CD4-positive, alpha-beta T cell treated with Interleukin-6 for 4 hours (primary cell): ENCODE results near the gene TBXA2R.
A peak's percentile ranks its signal among the peaks of the same experiment; 100 is the strongest.
"Not testable (repeated sequence)": the region's sequence is repeated elsewhere in the genome, so short reads cannot be mapped to it uniquely, and the experiment has no call there.

Source experiments
- DNase-seq: peaks from one replicate; pipeline ENCODE4 v3.0.0-alpha.2; 2020; ENCODE audit warnings: mixed read lengths

Gene TBXA2R

DNA sequence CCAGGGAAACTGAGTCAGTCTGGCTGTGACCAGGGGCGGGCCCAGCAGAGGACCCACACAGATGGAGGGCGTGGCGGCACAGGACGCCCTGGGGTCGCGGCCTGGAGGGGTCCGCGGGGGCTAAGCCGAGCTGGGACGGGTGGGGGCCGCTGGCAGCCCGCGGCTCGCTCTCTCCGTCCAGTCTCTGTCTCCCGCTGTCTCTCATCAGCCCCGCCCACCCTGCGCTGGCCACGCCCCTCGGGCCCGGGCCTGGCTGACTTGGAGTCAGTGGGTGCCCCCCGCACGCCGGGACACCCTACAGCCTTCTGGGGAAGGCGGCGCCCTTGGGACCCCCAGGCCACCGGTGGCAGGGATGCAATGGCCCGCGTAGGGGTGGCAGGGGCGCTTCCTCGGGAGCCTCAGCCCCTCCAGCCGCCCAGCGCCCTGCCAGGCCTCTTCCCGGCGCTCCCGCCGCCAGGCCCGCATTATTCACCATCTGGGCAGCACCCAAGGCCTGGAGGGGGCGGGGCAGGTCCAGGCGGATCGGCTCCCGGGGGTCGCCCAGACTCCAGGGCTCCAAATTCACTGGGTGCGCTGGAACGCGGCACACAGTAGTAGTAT lies at the start of gene TBXA2R:
Gene TBXA2R (minus strand): TSS at position 186 of the 600 bp plus-strand sequence. CDS start 6,241 bp downstream, outside the sequence.
- DNase-seq = peak; percentile 72

DNA sequence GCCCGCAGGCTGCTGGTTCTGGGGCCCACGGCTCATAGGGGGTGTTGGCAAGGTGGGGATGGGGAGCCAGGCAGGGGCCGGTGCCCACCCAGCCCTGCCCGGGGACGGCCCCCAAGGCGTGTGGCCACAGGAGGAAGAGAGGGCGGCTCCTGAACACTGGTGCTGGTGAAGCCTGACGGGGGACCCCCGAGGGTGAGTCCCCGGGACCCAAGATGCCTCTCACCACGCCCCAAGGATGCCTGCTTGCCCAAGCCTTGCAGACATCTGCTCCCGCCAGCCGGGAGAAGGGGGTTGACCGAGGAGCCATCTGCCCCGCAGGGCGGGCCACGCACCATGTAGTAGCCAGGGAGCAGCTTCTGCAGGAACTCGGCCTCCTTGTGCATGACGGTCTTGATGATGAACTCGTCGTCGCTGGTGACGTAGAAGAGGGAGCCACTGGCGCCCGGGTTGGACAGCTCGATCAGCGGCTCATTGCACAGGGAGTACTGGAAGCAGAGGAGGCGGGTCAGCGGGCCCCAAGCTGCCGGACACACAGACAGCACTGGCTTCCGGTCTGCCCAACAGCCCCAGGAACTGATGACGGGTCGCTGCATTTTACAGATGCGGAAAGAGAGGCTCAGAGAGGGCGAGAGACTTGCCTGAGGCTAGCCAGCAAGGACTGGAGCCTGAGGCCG lies 49.5 kb upstream of the TBXA2R start:
- DNase-seq = no peak

GRCh38 chr19:3655402-3656072 lies 48.9 kb upstream of the TBXA2R start:
- no peak for DNase-seq

- peak; percentile 22 for DNase-seq
These were observed 47.3 kb upstream of the TBXA2R start for GRCh38 chr19:3653865-3654513.

DNA sequence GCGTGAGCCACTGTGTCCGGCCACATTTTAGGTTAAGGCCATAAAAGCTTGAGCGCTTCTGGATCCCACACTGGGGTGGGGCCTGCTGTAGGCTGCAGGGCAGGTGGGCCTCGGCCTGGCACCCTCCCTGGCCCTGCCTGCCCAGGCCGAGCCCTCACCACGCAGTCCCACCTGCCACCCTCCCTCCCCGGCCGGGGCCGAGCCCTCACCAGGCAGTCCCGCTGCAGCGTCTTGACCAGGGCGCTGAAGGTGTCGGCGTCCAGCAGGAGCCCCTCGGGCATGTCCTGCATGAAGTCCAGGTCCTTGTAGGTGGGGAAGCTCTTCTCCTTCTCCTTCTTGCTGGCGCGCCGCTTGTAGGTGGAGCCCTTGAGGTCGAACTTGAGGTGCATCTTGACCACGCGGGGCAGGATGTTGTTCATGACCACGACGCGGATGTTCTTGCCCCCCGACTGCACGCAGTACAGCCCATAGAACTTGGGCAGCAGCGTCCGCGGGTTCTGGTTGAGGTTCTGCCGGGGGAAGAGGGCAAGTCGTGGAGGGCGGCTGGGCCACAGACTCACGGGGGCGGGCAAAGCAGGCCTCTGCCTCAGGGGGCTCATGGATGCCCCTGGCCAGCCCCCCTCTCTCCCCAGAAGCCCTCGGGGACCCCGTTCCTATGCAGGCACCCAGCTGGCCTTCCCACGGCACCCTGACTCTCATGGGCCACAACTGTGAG lies 46.6 kb upstream of the TBXA2R start:
- no peak for DNase-seq

DNA sequence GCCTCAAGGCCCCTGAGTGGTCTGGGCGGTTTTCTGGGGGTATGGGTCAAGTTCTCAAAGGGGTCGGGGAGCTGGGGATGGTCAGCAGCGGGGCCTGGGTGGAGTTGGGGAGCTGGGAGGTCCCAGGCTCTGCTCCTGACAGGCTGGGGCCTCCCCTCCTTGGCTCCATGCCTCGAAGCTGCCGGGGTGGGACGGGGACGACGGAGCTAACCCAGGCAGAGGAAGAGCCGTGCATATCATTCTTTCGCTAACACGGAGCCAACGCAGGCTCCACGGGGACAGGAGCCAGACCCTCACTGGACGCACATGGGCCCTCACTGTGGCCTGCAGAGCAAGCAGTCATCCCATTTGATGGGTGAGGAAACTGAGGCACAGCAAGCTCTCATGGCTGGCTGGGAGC lies 45.7 kb upstream of the TBXA2R start:
- no peak for DNase-seq

DNA sequence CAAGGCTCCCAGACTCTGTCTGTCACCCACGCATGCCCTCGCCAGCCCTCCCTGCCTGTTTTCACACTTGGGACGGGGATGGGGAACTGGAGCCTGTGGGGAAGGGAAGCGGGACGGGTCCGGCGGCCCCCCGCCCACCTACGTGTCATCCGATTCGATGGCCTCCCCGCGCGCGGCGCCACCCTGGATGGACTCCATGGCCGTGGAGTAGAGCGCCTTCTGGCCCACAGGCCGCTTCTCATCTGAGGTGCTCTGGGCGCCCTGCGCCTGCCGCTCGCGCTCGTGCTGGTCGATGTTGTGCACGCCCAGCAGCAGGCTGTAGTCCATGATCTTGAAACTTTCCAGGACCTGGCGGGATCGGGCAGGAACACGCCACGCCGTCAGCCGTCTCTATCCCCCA lies 45.0 kb upstream of the TBXA2R start:
- no peak for DNase-seq

- no peak for DNase-seq
These were observed 43.2 kb upstream of the TBXA2R start for GRCh38 chr19:3649888-3650287.

DNA sequence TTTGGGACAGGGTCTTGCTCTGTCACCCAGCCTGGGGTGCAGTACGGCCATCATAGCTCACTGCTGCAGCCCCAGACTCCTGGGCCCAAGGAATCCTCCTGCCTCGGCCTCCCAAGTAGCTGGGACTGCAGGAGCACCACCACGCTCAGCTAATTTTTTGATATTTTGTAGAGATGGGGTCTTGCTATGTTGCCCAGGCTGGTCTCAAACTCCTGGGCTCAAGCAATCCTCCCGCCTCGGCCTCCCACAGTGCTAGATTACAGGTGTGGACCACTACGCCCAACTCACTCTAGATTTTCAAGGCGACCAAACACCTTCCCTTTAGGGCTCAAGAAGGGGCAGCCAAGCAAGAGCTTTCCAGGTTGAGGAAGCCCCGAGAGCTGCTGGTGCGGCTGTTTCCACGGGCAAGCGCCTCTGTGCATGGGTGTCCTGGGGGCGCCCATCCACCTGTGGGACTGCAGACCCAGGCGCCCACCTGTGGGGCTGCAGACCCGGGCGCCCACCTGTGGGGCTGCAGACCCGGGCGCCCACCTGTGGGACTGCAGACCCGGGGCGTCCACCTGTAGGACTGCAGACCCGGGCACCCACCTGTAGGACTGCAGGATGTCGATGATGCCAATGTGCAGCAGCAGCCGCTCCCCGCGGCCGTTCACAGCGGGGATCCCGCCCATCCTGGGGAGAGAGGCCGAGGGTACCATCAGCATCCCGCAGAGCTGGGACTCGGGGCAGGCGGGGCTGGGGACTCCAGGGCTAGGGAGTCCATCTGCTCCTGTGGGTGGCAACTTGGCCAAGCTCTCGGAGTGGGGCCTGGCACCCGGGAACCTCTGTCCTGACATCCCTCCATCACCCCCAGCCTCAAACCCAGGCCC lies 41.6 kb upstream of the TBXA2R start:
- no peak for DNase-seq

DNA sequence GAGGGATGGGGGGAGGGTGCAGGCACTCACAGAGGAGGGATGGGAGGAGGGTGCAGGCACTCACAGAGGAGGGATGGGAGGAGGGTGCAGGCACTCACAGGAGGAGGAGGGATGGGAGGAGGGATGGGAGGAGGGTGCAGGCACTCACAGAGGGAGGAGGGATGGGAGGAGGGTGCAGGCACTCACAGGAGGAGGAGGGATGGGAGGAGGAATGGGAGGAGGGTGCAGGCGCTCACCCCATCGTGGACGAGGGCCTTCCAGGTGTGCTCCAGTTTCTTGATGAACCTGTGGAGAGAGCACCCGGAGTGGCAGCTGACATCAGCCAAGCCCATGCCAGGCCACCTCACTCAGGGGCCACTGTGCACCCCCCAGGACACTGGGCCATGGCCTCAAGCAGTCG lies 40.4 kb upstream of the TBXA2R start:
- DNase-seq = not testable (repeated sequence)

- DNase-seq = no peak
These were observed 39.8 kb upstream of the TBXA2R start for GRCh38 chr19:3646336-3647092.

DNA sequence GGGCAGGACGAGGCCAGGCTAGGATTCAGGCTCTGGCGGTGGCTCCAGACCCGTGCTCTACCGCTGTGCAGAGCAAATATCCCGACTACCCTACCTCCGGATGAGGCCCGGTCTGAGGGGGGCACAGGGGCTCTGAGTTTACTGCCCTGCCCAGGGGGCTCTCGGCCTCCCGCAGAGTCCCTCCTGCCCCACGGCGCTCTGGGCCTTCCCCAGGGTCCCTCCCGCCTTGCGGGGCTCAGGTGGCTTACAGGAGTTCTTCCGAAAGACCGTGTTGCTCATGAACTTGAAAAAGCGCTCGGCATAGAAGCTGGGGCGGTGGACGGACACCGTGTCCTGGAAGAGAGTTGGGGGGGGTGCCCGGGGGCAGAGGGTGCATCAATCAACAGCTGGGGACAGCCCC lies 39.1 kb upstream of the TBXA2R start:
- DNase-seq = no peak

- no peak for DNase-seq
These were observed 38.4 kb upstream of the TBXA2R start for GRCh38 chr19:3645067-3645396.

DNA sequence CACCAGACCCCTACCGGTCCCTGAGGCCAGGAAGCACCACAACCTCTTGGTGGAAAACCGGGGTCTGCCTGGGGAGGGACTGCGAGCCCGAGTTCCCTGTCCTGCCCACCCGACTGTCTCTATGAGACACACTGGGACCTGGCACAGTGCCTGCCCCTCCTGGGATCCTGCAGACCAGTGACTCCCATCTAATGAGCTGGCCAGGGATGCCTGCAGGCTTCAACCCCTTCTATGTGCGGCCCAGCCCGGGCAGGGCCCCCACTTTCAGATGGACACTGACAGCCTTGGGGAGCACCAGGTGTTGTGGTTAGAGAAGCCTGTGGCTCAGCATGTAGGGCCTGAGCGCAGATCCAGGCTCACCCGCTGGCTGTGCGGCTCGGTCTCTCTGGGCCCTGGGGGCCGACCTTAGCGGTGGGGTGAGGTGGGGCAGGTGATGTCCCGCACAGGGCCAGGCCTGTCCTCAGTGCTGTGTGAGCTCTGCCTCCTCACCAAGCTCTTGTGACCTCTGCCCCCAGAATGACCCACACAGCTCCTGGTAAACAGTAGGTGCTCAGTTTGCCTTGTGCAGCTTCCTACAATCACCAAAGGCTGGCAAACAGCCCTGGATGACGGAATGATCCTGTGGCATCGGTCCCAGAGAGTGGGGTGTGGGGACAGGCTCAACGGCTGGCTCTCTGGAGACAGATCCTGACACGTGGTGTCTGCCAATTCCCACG lies 37.8 kb upstream of the TBXA2R start:
- DNase-seq = no peak

DNA sequence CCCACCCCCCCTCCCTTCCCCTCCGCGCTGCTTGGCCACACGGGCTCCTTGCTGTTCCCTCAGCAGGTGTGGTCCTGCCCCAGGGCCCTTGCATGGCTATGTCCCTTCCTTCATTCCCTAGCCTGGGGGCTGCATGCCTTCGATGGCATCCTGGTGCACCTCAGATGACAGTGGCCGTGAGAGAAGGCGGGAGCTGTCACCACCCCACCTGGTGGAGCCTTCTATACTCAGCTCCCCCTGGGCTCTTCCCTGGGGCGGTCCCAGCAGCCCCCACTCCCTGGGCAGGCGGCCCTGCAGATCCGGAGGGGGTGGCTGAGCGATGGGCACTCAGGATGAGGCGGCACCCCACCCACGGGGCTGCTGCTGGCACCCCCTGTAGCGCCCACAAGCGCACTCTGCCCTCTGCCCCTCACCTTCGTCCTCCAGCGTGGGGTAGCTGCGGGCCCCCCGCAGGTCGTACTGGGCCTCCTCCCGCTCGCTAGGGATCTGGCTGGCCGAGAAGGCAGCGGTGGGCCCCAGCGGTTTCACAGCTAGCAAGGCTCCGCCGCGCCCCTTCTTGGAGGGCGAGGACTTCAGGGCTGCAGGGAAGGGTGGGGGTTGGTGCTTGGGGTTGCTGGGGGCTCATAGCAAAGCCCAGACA lies 37.1 kb upstream of the TBXA2R start:
- no peak for DNase-seq

DNA sequence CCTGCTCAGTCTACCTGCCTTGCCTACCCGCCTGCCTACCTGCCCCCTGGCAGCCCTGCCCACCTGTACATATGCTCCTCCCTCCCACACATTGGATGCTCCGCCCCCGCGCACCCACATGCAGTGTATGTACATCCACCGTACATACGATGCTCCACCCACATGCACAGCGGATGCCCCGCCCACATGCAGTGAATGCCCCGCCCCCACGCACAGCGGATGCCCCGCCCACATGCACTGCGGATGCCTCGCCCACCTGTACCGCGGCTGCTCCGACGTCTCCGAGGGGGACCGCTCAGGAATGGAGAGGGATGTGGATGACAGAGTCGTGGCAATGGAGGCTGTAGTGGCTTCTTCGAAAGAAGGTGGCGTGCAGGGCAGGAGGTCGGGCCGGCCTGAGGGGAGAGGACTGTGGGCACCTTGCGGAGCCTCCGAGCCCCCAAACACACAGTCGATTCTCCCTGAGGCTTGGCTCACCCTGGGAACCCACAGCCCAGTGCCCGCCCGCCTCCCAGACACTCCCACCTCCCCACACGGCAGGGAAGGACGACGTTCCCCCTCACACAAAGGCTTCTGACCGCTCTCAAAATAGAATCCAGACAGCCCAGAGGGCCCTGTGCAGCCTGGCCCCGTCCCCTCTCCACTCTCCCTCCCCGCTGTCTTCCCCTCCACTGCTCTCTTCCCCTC lies 36.5 kb upstream of the TBXA2R start:
- DNase-seq = no peak

DNA sequence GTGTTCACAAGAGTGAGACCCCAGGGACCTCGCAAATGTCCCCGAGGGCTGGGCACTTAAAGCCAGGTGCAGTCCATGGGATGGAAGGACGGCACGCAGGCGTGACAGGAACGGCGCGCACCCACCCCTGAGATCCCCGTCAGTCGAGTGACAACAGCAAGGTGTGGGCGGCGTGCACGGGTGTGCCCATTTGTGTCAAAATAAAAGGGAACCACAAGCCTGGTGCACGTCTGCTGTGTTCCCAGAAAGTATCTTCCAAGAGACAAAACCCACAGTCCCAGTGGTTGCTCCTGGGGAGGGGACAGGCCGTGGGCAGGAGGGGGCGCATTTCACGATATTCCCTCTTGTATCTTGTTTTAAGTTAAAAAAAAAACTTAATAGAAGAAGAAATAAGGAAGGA lies 35.6 kb upstream of the TBXA2R start:
- DNase-seq = no peak

- DNase-seq = no peak
These were observed 35.0 kb upstream of the TBXA2R start for GRCh38 chr19:3641515-3642269.

- no peak for DNase-seq
These were observed 32.8 kb upstream of the TBXA2R start for GRCh38 chr19:3639479-3639878.
